Measurements from ENCODE around the gene SNED1.

Gene SNED1

DNA sequence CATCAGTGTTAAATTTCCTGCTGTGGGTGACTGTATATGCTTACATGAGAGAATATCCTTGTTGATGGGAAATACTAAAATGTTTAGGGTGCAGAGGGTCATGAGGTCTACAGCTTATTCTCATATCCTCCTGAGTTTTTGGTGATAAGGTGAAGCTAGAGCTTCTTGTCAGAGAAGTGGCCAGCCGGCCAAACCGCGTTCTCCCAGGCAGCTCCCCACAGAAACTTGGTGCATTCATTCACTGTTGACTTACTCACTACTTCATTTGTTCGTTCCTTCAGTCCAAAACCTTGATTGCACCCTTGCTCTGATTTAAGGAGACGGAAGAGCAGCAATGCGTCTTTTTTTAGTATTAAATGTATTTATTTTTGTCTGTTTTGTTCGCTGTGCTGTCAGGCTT lies 8.7 kb downstream of the SNED1 start:
- DNase-seq = no peak

DNA sequence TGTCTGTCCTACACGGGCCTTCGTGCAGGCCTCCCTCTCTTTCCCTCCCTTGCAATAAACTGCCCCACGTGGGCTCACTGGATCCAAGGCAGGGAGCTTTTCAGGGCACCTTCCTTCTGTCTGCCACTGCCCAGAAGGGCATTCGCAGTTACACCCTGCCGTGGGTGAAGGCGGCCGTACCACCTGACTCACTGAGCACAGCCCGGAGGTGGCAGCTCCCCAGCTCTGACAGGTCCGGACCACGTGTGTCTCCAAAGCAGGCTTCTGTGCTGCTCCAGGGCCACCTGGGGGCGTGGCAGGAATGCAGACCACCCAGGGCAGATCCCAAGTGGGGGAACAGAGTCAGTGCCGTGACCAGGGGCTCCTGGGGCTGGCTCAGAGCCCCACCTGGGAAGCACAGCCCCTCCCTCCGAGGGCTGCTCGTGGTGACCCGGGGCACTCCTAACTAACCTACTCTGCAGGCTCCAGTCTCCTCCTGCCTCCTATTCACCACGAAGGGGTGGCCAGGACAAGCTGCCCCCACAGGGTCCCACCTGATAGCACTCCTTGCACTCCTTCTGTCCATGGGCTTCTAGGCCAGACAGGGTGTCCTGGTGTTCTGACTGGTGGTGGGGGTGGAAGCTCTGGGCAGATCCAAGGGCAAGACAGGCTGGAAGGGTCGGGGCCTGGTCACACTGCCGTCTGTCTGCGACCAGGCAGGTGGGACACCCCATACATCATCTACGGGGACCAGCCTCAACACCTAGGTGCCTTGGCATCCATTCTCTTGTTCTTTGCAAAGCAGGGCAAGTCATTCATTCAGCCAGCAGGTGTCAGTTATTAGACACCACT lies 9.7 kb downstream of the SNED1 start:
- DNase-seq = no peak

DNA sequence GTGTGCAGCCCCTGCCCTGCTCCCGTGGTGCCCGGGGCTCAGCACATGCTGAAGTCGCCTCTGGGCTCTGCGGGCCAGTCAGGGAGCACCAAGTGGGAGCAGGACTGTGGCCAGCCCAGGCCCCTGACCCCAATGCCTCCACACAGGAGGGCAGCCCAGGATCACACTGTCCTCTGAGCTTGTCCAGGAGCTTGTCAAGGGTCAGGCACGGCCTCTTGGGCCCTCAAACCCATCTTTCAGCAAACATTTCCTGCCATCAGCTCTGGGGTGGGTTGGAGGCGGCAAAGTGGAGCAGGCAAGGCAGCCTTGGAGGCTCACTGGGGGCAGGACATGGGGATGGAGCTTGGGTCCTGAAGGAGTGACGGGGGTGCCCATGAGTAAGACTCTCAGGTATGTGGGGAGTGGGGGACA lies 10.3 kb downstream of the SNED1 start:
- DNase-seq = no peak

DNA sequence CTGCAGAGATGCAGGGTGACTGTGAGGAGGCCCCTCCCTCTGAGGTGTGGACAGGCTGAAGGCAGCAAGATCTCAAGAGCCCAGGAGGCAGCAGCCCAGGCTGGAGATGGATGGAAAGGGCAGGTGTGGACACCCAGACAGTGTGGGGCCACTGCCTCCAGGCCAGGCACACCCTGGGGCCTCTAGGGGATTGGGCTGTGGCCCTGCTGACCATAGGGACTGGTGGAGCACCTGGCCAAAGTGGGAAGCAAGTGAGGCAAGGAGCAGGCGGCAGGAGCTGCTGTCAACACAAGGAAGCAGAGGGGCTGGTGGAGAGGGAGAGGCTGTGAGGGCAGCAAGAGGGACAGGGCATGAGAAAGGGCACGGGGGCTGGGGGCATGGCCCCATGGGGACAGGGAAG lies 10.8 kb downstream of the SNED1 start:
- DNase-seq = no peak

DNA sequence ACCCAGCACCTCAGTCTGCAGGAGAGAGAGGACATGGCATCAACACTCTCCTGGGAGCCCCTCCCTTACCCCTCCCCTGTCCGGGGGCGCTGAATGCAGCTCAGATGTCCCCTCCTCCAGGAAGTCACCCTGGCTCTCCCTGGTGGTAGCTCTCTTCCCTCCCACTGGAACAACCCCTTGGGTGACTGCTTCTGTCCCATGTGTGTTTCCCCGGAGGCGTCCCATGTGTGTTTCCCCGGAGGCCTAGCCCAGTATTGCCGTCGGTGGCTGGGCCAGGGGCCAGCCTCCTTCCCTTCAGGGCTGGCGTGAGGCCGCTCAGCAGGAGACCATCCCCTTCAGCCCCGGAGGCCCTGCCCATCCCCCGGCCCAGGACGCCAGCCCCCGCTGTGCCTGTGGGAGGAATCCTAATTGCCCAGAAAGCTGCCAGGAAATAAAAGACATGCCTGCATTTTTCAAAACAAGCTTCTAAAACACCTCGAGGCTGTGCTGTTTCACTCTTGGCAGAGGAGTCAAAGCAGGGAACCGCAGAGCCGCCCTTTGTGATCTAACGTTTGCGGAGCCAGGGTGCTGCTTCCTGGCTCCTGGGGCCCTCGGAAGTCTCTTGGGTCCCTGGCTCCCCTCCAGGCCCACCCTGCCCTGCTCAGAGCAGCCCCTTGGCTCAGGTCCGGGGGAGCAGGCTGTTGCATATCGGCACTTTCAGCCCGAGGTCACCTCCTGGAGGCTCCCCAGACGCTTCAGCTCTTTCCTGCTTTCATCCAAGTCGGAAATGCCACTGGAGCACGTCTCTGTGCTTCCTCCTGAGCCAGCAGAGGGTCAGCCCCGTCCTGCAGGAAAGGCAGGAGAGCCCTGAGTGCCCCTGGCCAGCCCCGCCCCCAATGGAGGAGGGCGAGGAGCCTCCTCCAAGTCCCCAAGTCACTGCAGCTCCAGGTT lies 11.4 kb downstream of the SNED1 start:
- DNase-seq = no peak

DNA sequence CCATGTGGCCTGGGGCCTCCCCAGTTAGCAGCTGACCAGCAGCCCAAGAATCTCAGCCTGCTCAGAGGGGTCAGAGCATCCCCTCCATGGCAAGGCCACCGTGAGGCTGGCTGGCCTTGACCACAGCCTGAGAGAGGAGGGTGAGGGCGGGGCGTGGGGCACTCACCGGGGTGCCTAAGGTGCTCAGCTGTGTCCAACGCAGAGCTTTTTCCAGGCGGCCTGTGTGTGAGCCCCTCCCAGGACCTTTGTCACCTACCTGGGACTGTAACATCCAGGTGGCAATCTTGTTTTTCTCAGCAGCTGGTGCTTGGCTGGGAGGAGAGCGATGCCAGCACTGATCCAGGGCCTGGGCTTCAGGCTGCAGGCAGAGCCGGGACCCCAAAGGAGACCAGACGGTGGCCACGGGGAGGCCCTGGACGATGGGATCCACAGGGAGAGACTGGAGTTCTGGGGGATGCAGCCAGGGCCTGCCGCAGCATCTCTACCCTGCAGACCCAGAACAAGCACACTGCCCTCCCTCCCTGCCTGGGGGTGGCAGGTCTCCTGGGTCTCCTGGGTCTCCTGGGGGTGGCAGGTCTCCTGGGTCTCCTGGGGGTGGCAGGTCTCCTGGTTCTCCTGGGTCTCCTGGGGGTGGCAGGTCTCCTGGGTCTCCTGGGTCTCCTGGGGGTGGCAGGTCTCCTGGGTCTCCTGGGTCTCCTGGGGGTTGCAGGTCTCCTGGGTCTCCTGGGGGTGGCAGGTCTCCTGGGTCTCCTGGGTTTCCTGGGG lies 12.3 kb downstream of the SNED1 start:
- DNase-seq = no peak

DNA sequence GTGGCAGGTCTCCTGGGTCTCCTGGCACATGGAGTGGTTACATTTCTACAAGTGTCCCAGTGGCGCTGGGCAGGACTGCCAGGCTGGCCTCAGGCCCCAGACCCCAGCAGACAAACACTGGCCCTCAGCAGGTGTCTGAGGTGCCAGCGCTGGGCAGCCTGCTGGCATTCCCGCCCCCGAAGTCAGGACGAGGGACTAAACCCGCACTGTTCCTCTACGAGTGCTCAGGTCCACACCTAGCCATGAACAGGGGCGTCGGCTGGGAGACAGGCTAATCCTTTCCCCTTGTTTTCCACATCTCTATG lies 12.8 kb downstream of the SNED1 start:
- DNase-seq = no peak

DNA sequence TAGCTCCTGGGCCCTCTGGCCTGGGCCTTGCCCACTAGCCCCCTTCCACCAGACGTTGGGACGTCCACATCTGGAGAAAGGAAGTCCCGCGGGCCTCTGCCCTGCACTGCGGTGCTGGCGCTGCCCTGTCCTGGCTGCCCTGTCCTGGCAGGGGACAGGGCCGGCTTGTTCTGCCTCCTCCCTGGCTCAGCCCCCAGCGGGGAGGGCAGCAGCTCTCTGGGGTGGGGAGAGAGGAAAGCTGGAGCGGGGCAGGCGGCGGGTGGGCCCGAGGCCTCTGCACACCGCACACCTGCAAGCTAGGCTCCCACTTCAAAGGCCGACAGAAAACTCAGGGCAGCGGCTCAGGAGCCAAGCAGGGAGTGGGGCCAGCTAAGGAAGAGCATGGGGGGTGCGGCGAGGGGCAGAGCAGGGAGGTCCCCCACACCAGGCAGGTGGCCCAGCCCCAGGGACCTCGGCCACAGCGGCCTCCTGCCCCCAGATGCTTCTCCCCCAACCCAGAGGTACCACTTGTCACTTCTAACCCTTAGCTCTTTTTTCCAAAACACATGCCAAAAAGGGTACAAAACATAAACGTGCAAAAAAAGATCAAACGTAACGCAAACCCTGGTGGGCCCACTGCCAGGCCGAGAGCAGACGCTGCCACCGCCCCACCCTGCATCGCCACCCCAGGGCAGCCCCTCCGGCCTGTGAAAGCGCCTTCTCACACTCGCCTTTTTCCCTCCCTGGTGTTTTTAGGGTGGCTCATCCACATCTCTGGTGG lies 13.5 kb downstream of the SNED1 start:
- DNase-seq = no peak

DNA sequence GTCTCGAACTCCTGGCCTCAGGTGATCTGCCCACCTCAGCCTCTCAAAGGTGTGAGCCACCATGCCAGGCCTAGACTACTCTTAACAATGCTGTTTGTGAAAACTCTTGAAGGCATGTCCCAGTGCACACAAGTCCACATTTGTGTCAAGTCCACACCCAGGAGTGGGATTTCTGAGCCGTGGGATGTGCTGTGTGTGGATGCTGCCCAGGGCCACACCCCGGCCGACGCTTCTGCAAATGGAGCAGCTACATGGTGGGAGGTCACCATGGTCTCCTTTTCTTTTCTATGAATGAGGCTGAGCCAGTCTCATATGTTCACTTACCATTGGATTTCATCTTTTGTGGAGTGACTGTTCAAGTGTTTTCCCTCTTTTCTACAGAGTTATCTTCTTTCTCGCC lies 15.8 kb downstream of the SNED1 start:
- DNase-seq = no peak

DNA sequence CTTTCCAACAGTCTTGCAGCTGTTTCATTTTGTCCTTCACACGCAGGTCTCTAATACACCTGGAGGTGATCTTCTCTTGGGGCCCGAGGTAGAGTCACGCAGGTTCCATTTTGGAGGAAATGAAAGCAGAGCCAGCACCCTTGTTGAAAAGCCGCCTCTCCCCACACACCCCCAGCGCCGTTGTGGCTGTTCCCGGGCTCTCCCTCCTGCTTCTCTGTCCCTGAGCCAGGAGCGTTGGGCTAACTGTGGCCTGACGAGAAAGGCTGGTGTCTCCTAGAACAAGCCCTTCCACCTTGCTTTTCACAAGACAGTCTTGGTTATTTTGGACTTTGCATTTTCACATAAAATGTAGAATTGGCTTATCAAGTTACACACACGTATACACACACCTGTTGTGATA lies 16.3 kb downstream of the SNED1 start:
- no peak for DNase-seq

DNA sequence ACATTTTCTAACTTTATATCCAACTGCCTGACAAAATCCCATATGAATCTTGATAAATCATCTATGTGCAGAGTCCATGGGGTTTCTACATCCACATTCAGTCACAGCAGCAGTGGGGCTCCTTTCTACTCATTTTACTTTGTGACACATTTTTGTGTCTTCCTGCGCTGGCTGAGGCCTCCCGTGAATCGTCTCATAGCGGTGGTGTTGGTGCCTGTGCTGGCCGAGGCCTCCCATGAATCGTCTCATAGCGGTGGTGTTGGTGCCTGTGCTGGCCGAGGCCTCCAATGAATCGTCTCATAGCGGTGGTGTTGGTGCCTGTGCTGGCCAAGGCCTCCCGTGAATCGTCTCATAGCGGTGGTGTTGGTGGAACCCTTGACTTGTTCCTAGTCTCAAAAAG lies 17.0 kb downstream of the SNED1 start:
- no peak for DNase-seq

DNA sequence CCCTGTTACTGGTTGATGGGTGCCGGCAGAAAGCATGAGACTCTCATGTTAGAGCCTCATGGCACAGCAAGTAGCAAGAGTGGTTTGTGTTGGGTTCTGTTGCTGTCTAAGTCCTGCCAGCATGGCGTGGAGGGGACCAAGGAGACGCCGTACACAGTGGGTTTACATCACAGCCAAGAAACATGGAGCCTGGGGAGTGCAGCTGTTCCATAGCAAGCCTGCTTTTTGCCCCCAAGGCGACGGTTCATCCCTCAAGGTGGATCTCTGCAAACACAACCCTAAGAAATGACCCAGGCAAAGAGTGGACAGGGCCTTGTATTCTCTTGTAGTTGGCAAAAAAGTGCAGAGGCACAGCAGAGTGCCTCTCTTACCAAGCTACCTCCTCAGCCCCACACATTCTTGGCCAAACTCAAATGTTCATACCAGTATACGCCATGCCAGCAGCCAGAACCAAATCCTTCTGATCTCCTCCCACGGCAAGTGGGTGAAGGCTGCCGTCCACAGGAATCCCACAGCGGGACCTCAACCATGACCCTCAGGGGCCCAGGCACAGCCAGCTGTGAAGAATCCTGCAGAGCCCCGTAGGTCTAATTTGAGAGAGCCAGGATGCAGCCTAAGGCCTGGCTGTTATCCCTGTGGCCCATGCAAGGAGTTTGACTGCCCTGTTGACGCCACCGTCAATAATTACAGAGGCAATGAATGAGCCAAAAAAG lies 19.0 kb downstream of the SNED1 start:
- no peak for DNase-seq

DNA sequence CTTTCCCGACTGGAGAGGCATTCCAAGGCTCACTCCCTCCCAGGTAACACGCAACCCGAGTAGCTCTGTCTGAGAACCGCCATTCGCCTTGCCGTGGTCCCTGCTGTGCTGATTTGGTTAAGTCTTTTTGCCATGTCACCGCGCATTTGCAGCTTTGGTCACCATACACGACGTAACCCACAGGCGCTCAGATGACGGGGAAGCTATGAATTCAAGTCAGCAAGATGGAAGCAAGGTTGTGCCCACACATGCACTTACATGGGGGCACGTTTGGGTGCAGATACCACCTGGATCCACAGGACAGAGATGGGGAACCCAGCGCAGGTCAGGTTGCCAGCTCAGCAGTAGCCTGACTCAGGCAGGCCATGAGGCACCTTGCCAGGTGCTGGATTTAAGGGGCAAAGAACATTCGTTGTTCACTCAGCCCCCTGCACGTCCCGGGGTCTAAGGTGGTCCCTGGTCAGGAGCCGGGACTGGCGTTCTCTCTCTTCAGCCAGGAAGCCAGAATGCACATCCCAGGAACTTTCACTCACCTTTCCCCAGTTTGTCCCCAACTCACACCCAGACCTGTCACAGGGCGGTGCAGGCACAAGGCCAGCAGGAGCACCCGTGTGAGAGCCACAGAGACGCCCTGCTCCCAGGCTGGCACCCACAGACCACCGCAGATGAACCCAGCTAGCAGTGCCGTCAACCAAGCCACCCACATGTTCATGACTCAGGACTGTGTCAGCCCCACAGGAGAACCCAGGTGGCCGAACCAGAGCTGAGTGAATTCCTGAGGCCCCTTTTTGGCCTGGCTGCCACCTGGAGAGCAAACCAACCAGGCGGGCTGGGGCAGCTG lies 19.9 kb downstream of the SNED1 start:
- no peak for DNase-seq

DNA sequence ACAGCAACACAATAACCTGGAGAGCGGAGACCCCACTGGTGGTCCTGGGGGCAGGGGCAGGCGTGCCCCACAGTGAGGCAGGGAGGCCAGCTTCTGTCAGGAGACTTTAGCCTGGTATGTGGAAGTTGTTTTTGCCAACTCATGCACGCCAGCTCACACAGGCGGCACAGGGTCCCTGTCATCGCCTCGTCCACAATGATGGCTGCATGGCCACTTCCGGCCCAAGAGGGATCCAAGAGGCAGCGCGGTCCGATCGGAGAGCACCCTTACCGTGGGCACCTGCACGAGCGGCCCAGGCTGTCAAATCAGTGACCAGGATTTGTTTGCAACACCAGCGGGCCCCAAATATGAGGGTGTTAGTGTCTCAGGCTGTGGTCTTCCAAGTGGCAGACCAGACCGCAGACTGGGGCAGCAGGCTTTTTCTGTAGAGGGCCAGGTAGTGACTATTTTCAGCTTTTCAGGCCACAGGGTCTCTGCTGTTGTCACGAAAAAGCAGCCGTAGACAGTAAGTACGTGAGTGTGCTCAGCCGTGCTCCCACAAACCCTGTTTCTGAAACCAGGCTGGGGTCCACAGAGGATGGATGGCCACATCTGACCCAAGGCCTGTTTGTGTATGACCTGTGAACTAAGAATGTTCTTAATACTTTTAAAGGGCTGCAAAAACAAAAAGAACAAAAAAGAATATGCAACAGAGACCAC lies 21.2 kb downstream of the SNED1 start:
- no peak for DNase-seq

DNA sequence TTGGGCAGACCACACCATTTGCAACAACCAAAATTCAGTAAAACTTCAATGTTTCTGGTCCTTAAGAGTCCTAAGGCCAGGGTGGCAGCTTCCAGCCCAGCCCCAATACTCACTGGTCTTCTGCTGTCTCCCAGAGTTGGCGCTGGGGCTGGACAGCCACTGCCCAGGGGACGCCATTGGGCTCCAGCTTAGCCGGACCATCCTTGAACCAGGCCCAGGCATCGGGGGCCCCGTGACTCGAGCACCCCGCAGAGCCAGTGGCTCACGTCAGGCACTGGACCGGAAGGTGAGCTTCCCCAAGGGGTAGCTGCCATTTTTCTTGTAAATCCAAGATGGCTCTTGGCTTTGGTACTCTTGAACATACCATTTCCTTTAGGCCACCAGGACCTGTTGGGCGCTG lies 21.8 kb downstream of the SNED1 start:
- DNase-seq = no peak

DNA sequence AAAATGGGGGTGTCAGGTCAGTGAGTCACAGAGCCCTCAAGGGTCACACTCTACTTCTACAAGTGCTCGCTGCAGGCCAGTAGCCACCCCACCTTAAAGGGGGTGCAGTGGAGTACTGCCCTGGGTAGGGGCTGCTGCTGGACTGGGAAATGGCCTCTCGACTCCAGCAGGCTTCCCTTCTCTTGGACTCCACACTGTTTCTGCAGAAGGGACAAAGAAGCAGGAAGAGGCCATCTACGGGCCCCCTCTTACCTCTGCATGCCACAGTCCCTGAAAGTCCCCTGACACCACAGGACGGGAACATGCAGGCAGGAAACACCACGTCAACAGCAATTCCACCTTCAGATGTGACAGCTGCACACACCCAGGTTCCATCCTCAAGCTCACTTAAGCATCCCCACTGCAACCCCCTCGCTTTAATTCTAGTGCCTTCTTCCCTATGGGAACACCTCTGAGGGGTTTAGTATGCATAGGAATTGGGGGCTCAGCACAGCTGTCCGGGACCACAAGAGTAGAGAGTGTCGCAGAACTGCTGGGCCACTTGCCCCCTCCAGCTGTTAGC lies 22.3 kb downstream of the SNED1 start:
- no peak for DNase-seq

DNA sequence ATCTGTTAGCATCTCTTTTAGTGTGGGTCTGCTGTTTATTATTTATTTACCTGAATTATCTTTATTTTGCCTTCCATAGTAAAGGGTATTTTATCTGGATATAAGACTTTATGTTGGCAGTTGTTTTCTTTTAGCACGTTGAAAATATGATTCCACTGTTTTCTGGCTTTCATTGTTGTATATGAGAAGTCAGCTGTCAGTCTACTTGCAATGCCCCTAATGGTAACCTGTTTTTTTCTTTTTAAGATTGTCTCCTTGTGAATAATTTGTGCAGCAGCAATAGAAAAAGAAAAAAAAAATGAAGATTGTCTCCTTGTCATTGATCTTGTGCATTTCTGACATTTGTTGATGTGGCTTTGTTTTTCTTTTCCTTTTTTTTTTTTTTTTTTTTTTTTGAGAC lies 27.2 kb downstream of the SNED1 start:
- no peak for DNase-seq

DNA sequence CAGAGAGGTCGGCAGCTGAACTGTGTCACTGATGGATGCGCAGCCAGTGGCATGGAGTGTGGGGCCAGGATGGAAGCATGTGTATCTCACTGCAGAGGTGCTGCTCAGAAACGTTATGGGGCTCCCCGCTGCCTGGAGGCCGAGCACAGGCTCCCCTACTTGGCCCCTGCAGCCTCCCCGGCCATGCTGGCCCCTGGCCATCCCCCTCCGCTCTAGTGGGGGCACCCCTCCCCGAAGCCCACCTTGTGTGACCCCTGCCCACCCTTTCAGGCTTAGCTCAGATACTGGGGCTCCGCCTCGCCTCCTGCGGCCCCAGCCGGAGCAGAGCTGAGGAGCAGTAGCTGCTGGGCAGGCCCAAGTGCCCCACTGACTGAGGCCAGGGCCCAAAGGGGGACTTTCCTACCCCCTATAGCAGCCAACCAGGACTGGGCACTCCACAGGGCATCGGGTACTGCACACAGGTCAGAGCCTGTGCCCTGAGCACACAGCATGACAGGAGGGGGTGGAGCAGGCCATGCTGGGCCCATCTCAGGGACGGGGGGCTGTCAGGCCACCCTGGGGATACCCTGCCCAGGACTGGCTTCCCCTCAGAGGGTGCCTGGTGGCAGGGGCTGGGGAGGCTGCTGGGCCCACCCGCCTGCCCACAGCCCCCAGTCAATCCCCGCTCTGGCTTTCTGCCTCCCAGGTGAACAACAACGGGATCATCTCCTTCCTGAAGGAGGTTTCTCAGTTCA lies 31.3 kb downstream of the SNED1 start:
- no peak for DNase-seq

DNA sequence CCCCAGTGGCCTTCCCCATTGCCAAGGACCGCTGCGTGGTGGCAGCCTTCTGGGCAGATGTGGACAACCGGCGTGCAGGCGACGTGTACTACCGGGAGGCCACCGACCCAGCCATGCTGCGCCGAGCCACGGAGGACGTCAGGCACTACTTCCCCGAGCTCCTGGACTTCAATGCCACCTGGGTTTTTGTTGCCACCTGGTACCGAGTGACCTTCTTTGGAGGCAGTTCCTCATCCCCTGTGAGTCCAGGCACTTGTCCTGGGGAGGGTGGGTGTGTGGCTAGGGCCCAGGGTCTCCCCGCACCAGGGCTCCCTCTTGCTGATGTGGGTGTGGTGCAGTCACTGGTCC lies 31.9 kb downstream of the SNED1 start:
- DNase-seq = no peak

DNA sequence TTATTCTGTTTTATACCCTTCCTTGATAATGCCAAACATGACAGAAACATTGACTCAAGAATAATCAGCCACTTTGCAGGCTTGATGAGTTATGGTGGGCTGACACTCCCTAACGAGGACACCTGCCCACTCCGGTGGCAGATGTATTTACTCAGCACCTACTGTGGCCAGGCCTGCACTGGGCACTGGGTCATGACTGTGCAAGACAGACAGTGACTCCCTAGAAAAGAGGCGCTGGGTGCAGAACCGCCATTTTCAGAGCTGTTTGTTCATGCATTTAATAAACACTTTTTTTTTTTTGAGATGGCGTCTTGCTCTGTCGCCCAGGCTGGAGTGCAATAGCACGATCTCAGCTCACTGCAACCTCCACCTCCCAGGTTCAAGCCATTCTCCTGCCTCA lies 32.5 kb downstream of the SNED1 start:
- no peak for DNase-seq
